ENCODE results near the gene DMKN.

DNA sequence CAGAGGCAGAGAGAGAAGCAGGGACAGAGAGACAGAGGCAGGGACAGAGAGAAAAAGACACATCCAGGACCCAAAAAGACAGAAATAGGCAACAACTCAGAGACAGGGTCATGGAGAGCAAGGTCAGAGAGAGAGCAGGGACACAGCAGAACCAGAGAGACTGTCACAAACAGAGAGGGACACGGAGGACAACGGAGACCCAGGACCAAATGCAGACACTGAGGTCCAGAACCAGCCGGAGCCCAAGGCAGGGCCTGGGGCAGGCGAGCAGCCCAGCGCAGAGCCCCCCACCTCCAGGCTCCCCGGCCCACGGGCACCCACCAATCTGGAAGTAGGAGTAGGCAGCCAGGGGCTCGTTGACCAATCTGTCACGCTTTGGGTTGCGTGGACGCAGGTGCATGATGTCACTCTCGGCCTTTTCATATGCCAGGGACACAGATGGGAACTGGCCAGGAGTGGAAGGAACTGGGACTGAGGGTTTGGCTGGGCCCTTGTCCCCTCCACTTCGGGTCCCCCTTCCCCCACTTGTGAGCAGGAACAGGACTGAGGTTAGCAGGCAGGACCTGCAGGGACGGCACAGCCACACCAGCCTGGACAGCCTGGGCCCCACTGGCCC, 40.0 kb upstream of the DMKN start:
- TF ChIP-seq, protein P1, sequence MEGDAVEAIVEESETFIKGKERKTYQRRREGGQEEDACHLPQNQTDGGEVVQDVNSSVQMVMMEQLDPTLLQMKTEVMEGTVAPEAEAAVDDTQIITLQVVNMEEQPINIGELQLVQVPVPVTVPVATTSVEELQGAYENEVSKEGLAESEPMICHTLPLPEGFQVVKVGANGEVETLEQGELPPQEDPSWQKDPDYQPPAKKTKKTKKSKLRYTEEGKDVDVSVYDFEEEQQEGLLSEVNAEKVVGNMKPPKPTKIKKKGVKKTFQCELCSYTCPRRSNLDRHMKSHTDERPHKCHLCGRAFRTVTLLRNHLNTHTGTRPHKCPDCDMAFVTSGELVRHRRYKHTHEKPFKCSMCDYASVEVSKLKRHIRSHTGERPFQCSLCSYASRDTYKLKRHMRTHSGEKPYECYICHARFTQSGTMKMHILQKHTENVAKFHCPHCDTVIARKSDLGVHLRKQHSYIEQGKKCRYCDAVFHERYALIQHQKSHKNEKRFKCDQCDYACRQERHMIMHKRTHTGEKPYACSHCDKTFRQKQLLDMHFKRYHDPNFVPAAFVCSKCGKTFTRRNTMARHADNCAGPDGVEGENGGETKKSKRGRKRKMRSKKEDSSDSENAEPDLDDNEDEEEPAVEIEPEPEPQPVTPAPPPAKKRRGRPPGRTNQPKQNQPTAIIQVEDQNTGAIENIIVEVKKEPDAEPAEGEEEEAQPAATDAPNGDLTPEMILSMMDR (IDR thresholded peaks at IDR 0.05), result no peak
- TF ChIP-seq POLR2A (IDR thresholded peaks at IDR 0.05), result no peak
- TF ChIP-seq POLR2AphosphoS5 (IDR thresholded peaks at IDR 0.05), result no peak
